Dermis microvascular lymphatic vessel endothelial cell (primary cell): Measurements from ENCODE around the gene RCOR2. TPM values are rescaled to one million over a fixed set of nuclear protein-coding genes. Genes with fewer than 3 reads are reported as not detected.
"Not testable (repeated sequence)": the region's sequence is repeated elsewhere in the genome, so short reads cannot be mapped to it uniquely, and the experiment has no call there.

Experiments used
- DNase-seq, 2 donors: peaks; one replicate each; pipeline versions ENCODE4 v3.0.0 to v3.0.0-alpha.2; 2010; ENCODE audit warnings: low read depth in 2 of 2
- total RNA-seq: library from RNA; depleted of rRNA; stranded (reverse); fragments of >200 nt; gene quantifications from 2 replicates; pipeline ENCODE4 v1.2.1, GENCODE V29; 2014

Gene RCOR2
- 0.13 TPM in 2 replicates for total RNA-seq

- DNase-seq, result peak; percentile 39 to 72
Observed at GRCh38 chr11:63916837-63917691, at the start of gene RCOR2. RCOR2 (minus strand) TSS chr11:63917164; CDS start chr11:63916456, 708 bp downstream.

DNA sequence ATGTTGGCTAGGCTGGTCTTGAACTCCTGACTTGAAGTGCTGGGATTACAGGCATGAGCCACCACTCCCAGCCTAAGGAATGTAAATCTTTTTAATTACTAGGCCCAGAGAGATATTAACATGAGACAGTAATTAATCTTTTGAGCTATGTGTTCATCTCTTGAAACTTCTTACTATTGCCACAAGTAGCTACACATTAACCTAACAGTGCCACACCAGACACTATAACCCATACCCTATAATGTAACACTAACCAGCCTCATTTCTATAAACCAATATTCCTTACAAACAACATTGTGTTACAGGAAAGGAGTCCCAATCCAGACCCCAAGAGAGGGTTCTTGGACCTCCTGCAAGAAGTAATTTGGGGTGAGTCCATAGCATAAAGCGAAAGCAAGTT, 49.5 kb upstream of the RCOR2 start:
- no peak for DNase-seq

GRCh38 chr11:63963895-63964294, 46.9 kb upstream of the RCOR2 start:
- not testable (repeated sequence) for DNase-seq

DNA sequence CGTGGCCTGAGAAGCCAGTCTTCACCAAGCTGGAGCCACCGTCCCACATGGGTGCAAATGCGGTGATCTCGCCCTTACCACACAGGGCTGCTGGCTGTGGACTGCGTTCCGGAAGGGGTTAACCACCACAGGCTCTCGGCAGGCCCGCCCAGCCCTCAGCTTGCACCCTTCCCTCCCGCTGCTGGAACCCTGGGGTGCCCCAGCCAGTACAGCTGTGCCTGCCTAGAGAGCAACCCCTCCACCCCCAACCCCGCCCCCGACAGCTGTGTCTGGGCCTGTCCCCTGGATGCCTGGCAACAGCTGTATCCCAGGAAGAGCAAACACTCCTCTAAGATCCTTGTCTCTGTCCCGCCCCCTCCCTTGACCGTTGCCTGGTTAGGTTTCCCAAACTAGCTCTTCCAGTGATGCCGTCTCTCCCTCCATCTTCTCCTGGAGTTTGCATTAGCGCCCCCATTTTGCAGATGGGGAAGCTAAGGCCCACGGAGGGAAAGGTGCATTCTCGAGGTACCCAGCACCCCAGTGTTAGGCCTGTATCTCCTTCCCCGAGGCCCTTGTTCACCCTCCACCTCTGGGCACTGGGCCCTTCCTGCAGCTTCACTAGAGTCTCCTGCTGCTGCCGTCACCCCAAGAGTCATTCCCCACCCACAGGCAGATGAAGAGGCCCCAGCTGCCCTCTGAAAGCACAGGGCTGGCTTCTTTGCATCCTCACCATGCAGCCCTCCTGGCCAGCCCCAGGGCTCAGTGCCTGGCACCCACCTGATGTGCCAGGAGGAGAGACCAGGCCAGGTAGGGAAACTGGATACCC, 44.8 kb upstream of the RCOR2 start:
- no peak for DNase-seq

- no peak for DNase-seq
Observed at GRCh38 chr11:63958008-63958407, 41.0 kb upstream of the RCOR2 start.

DNA sequence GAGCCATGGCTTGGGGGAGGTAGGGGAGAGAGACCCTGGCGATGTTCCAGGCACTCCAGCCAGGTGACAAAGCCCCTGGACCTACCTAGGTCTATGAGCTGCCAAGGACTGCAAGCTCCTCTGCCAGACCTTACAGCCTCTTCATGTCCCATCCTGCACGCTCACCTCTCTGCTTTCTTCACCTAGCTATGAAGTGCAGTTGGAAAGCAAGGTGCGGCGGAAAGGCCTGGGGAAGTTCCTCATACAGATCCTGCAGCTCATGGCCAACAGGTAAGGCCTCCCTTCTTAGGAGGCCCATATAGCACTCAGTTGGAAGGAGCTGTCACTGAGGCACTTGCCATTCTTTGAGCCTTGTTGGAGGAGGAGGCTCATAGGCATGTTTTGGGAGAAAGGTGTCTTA, 35.6 kb upstream of the RCOR2 start:
- DNase-seq, result no peak

- DNase-seq, result no peak
Observed at GRCh38 chr11:63951779-63952536, 35.0 kb upstream of the RCOR2 start.

DNA sequence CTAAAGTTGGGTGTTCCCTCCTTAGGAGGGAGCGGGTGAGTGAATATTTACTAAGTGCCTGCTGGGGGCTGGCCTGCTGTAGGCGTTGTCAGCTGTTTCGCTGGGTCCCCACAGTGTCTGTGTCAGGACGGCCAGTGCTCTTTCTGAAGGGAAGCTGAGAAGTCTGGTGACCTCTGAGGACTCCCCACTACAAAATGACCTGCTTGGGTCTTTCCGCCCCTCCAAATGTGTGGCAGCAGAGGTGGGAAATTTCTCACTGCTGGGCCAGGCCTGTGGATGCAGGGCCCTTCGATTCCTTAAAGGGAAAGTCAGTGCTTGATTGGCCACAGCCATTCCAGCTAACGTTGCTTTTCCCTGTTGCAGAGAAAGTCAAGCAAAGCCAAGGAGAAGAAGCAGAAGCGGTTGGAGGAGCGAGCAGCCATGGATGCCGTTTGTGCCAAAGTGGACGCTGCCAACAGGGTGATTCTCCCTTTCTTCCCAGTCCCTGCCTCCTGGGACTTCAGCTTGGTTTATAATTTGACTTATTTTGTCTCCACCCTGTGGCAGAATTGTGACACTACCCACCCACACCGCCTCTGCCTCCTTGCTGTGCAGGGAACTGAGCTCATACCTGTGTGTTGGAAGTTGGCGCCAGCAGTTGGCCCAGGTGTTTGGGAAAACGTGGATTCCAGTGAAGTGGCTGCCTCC, 28.7 kb upstream of the RCOR2 start:
- peak; percentile 32 to 65 for DNase-seq

- DNase-seq, result no peak
Observed at GRCh38 chr11:63944987-63945386, 28.0 kb upstream of the RCOR2 start.

DNA sequence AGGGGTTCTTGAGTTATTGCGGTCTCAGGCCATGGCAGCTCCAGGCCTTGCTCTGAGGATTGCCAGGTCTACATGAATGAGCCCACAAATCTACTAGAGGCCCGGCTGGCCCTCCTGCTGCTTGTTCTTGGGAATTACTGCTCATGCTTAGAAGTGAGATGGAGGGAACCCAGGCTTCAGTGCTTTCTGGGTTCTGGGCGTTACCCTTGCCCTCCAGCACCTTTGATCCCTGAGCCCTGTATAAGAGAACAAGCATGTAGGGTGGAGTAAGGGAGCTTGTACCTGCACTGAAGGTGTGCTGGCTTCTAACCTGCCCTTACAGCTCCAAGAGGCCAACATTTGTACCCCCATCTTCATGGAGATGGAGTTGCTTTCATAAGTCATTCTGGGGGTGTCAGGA, 25.8 kb upstream of the RCOR2 start:
- no peak for DNase-seq

GRCh38 chr11:63941901-63942300, 24.9 kb upstream of the RCOR2 start:
- DNase-seq, result no peak

DNA sequence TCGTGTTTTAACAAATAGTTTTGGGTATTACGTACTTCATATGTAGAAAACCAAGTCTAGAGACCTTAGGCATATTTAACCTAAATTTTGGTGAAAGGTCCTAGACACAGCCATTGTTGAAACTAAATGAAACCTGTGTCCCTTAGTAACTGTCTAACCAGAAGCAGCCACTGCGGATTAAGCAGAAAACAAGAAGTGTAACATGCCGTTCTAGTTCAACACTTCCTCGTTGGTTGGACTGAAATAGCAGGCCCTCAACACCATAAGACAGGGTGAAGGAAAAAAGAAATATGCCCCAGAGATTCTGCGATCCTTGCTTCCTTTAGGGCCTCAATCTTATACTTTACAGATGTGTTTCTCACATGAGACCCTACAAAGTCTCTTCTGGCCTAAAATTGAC, 23.8 kb upstream of the RCOR2 start:
- no peak for DNase-seq

DNA sequence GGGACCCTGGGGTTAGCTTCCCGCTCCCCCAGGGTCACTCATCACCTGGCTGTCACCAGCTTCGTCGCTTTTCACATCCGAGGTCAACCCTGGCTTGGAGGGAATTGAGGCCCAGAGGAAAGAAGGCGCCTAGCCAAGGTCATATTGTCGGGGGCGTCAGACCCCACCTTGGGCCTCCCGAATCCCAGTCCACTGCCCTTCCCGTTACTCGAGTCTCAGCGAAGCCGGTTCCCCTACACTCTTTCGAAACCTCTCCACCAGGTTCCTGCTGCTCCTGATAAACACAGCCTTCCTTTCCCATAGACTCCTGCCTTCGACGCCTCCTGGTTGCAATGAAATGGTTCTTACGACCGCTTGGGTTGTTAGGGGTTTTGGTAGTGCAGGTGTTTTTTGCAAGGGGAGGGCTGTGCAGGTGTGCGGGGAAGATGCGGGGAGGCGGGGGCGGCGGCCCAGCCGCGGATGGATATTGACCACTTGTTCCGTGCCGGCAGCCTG, 22.5 kb upstream of the RCOR2 start:
- peak in 1 of 2 donors; percentile 19 for DNase-seq

GRCh38 chr11:63938479-63939396, 21.8 kb upstream of the RCOR2 start, which contains the start of gene NAA40:
NAA40 (plus strand) TSS chr11:63939002; CDS start chr11:63939097, 95 bp downstream.
- DNase-seq, result peak; percentile 89 to 97

DNA sequence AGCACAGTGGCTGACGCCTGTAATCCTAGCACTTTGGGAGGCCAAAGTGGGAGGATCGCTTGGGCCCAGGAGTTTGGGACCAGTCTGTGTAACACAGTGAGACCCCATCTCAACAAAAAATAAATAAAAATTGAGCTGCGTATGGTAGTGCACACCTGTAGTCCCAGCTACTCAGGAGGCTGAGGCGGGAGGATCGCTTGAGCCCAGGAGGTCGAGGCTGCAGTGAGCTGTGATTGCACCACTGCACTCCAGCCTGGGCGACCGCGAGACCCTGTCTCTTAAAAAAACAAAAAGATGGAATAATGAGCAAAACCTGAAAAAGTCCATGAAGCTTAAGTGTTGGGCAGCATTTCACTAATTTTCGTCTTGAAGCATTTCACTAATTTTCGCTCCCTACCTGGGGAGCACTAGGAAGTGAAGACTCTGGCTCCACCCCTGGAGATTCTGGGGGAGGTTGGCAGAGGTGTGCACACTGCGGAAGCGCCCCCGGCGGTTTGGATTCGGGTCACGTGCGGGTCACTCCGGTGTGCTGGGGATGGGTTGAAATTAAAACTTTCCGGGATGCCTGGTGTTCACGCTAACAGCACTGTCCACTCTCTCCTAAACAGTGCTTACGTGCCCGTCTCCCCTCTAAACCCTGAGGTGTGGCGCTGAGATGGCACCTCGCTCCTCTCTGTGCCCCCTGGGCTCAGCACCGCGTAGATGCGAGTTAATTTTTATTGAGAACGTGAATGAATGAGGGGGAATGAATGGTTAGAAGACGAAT, 20.9 kb upstream of the RCOR2 start:
- no peak for DNase-seq

- DNase-seq, result no peak
Observed at GRCh38 chr11:63933459-63933858, 16.5 kb upstream of the RCOR2 start.

DNA sequence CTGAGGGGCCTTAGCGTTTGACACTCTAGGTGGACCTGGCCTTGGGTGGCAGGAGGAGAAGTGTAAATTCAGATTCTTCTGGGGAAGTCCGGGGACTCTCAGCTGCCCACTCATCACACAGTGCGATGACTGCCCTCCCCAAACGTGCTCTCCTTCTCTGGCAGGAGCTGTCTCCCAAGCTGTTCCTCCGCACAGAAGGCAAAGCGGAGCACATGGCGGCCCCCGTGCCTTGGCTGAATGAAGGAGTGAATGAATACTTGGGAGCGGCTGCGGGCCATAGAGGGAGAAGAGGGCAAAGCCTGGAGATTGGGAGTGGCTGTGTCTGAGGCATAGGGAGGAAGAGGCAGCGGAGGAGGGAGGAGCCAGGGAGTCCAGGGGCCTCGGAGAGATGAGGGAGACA, 14.9 kb upstream of the RCOR2 start:
- DNase-seq, result no peak

GRCh38 chr11:63931045-63931444, 14.1 kb upstream of the RCOR2 start:
- DNase-seq, result no peak

GRCh38 chr11:63929616-63930015, 12.7 kb upstream of the RCOR2 start:
- no peak for DNase-seq
